Gastroesophageal sphincter (tissue), 4 donors: ENCODE measurements around the gene SNCB. TPM values are rescaled to one million over a fixed set of nuclear protein-coding genes. Genes with fewer than 3 reads are reported as not detected.
A peak's percentile ranks its signal among the peaks of the same experiment; 100 is the strongest.
"Not testable (repeated sequence)": the region's sequence is repeated elsewhere in the genome, so short reads cannot be mapped to it uniquely, and the experiment has no call there.

ENCODE experiments used
- ATAC-seq: fragments of 150-250 bp; one replicate; pipeline ENCODE4 v1.9.1; 2016; ENCODE audit warnings: mild to moderate bottlenecking, moderate library complexity
- H3K27ac ChIP-seq, 4 donors: fragments of 200-600 bp; sonication (generic) in 3 of 4; 1 replicate in 3 of 4; 2 replicates in 1 of 4; pipeline ENCODE4 v1.5.1; 2016 to 2019
- H3K27me3 ChIP-seq: fragments of 200-600 bp; sonication (generic); one replicate; pipeline ENCODE4 v1.5.1; 2019
- H3K36me3 ChIP-seq, 2 donors: fragments of 200-600 bp; sonication (generic); one replicate each; pipeline ENCODE4 v1.5.1; 2019; ENCODE audit warnings: control low read depth in 1 of 2
- H3K4me1 ChIP-seq, 3 donors: fragments of 200-600 bp; sonication (generic); 1 replicate in 2 of 3; 2 replicates in 1 of 3; pipeline ENCODE4 v1.5.1; 2016 to 2019; ENCODE audit warnings: control low read depth in 2 of 3
- H3K4me3 ChIP-seq, 2 donors: fragments of 200-600 bp; sonication (generic); one replicate each; pipeline ENCODE4 v1.5.1; 2019; ENCODE audit warnings: mild to moderate bottlenecking in 1 of 2, moderate library complexity in 1 of 2
- H3K9me3 ChIP-seq, 3 donors: fragments of 200-600 bp; sonication (generic); one replicate each; pipeline ENCODE4 v1.5.1; 2017 to 2019; ENCODE audit warnings: control low read depth in 2 of 3
- EP300 ChIP-seq: sonication (generic); formaldehyde crosslinking; IDR thresholded peaks from one replicate; pipeline ENCODE4 v1.6.1; 2017; ENCODE audit warnings: antibody characterized with exemption, mild to moderate bottlenecking
- POLR2A ChIP-seq, 2 donors: fragments of 450-650 bp; IDR thresholded peaks; one replicate each; pipeline ENCODE4 v1.6.1; 2017; ENCODE audit warnings: antibody characterized with exemption in 2 of 2, mild to moderate bottlenecking in 2 of 2, moderate library complexity in 1 of 2
- POLR2AphosphoS5 ChIP-seq: sonication (generic); formaldehyde crosslinking; IDR thresholded peaks from one replicate; pipeline ENCODE4 v1.6.1; 2017; ENCODE audit warnings: antibody characterized with exemption
- WGBS, 2 donors: methylation state at CpG; one replicate each; pipeline ENCODE4 v1.1.5; 2018; ENCODE audit warnings: low coverage in 1 of 2; 5-methylcytosine and 5-hydroxymethylcytosine counted together
- total RNA-seq, 4 donors: library from RNA; depleted of rRNA; stranded (reverse); fragments of >200 nt; gene quantifications; one replicate each; pipeline ENCODE4 v1.1.0, GENCODE V29; 2016
- TF ChIP-seq, protein P1 (sequence below), 4 experiments: fragments of 200-600 bp in 2 of 4; fragments of 450-650 bp in 2 of 4; sonication (generic) in 1 of 4; IDR thresholded peaks; one replicate each; pipeline ENCODE4 v1.5.1; 2017 to 2019; ENCODE audit warnings: antibody characterized with exemption in 4 of 4, mild to moderate bottlenecking in 2 of 4, moderate library complexity in 2 of 4

The SNCB gene
- total RNA-seq, 4 donors from 2014 or later = not detected

DNA sequence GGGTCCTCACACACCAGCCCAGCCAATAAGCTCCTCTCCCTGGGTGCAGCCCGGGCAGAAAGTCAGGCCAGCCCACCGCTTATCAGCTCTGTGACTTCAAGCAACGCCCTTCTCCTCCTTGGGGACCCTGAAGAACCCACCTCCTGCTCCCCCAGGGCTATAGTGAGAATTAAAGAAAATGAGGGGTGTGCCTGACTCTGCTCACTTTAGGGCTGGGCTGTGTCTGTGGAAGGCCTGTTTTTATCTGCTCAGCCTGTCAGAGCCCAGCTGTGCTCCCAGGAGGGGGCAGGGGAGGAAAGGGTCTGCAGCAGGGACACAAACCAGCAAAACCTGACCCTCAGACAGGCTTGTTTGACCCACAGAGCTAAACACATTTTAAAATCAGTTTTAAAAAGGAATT, 24.3 kb downstream of the SNCB start:
- H3K4me3 ChIP-seq = no peak overlapping the region
- no CpG with 5 or more reads among the region's 3 CpGs for WGBS, 2 donors
- no peaks in the 10 kb centered on the region for H3K9me3 ChIP-seq
- TF ChIP-seq POLR2A (IDR thresholded peaks at IDR 0.05) (no peak), POLR2AphosphoS5 (no peak), EP300 (no peak)
- TF ChIP-seq, protein P1, sequence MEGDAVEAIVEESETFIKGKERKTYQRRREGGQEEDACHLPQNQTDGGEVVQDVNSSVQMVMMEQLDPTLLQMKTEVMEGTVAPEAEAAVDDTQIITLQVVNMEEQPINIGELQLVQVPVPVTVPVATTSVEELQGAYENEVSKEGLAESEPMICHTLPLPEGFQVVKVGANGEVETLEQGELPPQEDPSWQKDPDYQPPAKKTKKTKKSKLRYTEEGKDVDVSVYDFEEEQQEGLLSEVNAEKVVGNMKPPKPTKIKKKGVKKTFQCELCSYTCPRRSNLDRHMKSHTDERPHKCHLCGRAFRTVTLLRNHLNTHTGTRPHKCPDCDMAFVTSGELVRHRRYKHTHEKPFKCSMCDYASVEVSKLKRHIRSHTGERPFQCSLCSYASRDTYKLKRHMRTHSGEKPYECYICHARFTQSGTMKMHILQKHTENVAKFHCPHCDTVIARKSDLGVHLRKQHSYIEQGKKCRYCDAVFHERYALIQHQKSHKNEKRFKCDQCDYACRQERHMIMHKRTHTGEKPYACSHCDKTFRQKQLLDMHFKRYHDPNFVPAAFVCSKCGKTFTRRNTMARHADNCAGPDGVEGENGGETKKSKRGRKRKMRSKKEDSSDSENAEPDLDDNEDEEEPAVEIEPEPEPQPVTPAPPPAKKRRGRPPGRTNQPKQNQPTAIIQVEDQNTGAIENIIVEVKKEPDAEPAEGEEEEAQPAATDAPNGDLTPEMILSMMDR (IDR thresholded peaks at IDR 0.05) = no peak
- ATAC-seq = no peak
- no peaks in the 10 kb centered on the region for H3K36me3 ChIP-seq
- peaks cover 0 to 18% (median 8%) of the 10 kb centered on the region in 3 donors for H3K4me1 ChIP-seq
- H3K27ac ChIP-seq = no peak overlapping the region
- peaks cover 29% of the 10 kb centered on the region for H3K27me3 ChIP-seq

DNA sequence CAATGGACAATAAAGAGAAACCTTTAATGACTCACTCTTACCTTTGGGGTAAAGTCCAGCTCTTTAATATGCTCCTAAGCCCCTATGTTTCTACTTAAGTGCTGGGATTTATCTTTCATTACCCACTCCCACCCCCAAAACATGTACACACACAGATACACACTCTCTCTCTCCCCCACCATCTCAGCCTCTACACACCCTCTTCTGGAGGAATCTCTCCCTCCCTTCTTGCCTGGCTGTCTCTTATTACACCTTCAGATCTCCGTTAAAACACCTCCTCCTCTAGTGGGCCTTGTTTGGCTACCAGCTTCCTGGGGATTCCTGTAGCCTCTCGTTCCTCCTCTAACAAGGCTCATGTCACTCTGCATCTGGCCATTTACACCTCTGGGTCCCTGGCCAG, 27.2 kb downstream of the SNCB start:
- 0 to 17% methylated on average over 1 to 2 of the region's 2 CpGs for WGBS, 2 donors
- H3K27ac ChIP-seq = no peak overlapping the region
- H3K36me3 ChIP-seq = no peaks in the 10 kb centered on the region
- no peak overlapping the region for H3K4me3 ChIP-seq
- TF ChIP-seq POLR2AphosphoS5 = no peak
- TF ChIP-seq EP300 = no peak
- TF ChIP-seq POLR2A (IDR thresholded peaks at IDR 0.05) = no peak
- TF ChIP-seq, protein P1 (IDR thresholded peaks at IDR 0.05) = no peak
- ATAC-seq = no peak
- H3K4me1 ChIP-seq = no peaks in the 10 kb centered on the region
- H3K9me3 ChIP-seq = no peaks in the 10 kb centered on the region
- H3K27me3 ChIP-seq = peaks cover 16% of the 10 kb centered on the region

DNA sequence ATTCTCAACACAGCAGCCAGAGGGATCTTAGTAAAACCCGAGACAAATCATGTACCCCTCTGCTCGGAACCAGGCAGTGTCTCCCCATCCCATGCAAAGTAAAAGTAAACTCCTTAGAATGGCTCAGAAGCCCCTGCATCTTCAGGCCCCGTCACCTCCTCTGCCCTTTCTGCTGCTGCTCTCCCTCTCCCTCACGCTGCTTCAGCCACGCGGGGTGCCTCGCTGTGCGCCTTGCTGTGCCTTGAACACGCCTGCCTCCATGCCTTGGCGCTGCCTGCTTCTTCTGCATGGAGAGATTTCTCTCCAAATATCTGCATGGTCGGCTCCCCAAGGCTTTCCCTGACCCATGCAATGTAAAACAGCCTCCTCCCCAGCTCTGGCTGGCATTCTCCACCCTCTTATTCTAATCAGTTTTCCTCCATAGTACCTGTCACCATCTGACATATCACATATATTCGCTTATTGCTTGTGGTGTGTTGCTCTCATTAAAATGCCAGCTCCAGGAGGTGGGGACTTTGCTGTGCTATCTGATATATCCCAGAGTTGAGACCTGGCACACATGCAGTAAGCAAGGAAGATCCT, 28.3 kb downstream of the SNCB start:
- TF ChIP-seq POLR2A (IDR thresholded peaks at IDR 0.05) (no peak), EP300 (no peak), POLR2AphosphoS5 (no peak)
- TF ChIP-seq, protein P1 (IDR thresholded peaks at IDR 0.05) = no peak
- no peaks in the 10 kb centered on the region for H3K9me3 ChIP-seq
- no peak for ATAC-seq
- 73 to 74% methylated on average over 9 to 12 of the region's 12 CpGs for WGBS, 2 donors
- H3K27ac ChIP-seq = no peak overlapping the region
- no peak overlapping the region for H3K4me3 ChIP-seq
- H3K36me3 ChIP-seq = no peaks in the 10 kb centered on the region
- H3K4me1 ChIP-seq = peaks cover 0 to 6% (median 0%) of the 10 kb centered on the region in 3 donors
- peaks cover 22% of the 10 kb centered on the region for H3K27me3 ChIP-seq

DNA sequence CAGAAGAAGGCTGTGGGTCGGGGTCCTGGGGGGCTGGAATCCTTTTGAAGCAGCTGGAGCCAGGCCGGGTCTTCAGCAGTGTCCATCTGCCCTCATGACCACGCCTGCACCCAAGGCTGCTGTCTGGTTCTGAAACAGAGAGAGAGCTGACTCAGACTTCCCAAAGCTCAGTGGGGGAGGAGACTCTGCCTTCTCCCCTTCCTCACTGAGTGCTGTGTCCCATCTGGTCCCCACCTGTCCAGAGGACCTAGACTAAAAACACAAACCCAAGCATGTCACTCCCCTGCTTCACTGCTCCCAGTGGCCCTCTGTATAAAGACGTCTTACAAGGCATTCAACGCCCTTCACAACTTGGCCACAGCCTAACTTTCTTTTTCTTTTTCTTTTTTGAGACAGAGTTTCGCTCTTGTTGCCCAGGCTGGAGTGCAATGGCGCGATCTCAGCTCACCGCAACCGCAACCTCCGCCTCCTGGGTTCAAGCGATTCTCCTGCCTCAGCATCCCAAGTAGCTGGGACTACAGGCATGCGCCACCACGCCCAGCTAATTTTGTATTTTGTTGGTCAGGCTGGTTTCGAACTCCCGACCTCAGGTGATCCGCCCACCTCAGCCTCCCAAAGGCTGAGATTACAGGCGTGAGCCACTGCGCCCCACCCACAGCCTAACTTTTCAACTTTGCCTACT, 30.4 kb downstream of the SNCB start:
- peaks cover 0 to 14% (median 3%) of the 10 kb centered on the region in 3 donors for H3K4me1 ChIP-seq
- H3K4me3 ChIP-seq, ATAC-seq, H3K36me3 ChIP-seq, H3K27ac ChIP-seq, H3K9me3 ChIP-seq: not testable (repeated sequence)
- peaks cover 41% of the 10 kb centered on the region for H3K27me3 ChIP-seq
- 90 to 93% methylated on average over 2 to 16 of the region's 19 CpGs for WGBS, 2 donors

DNA sequence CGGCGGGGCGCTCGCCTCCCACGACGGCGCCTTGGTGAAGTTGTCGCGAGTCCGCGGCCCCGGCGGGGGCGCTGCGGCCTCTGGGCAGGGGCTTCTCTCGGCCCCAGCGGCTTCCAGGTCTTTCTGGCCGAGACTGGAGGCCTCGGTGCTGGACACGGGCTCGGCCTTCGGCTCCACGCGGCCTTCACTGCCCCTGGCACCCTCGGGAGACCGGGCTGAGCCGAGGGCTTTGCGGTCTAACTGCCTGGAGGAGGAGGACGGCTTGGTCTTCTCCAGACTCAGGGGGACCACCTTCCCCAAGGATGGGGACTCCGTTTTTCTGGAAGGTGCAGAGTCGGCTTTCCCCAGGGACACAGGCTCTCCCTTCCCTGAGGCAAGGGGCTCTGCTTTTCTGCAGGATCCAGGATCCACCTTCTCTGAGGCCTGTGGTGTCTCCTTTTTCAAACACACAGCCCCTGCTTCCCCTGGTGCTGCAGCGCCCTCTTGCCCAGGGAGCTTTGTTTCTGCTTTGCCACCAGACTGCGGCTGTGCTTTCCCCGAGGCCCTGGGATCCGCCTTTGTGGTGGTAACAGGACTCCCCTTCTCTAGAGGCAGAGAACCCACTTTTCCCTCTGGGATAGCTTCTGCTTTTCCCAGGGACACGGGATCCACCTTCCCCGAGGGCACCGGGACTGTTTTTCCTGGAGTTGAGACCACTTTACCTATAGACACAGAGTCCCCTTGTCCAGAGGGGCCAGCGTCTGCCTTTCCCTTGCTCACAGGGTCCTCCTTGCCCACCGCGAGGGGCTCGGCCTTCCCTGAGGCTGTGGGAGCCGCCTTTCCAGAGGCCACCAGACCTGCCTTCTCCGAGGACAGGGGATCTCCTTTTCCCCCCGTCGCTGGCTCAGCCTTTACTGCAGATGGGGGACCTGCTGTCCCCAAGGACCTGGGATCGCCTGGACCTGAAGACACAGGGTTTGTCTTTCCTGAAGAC, 32.6 kb downstream of the SNCB start:
- Histone ChIP-seq H3K4me1 (peaks cover 0 to 14% (median 3%) of the 10 kb centered on the region in 3 donors), H3K27me3 (peaks cover 63% of the 10 kb centered on the region), H3K4me3 (peak overlapping the region in 1 of 2 donors; percentile 48), H3K27ac (peak overlapping the region in 1 of 4 donors; percentile 7), H3K36me3 (no peaks in the 10 kb centered on the region), H3K9me3 (no peaks in the 10 kb centered on the region)
- TF ChIP-seq EP300 (no peak), POLR2AphosphoS5 (no peak), POLR2A (IDR thresholded peaks at IDR 0.05) (no peak)
- TF ChIP-seq, protein P1 (IDR thresholded peaks at IDR 0.05) = no peak
- 92 to 100% methylated on average over 4 to 7 of the region's 47 CpGs for WGBS, 2 donors
- ATAC-seq = no peak
